SK-N-SH (cell line): ENCODE data around the gene TTC7B. TPM values are rescaled to one million over a fixed set of nuclear protein-coding genes. Genes with fewer than 3 reads are reported as not detected.

Experiments
- CTCF ChIA-PET: fragments of 300-600, 350-600 bp; formaldehyde crosslinking; extraction: SDS; loops from one replicate; lab custom pipeline; 2021; lab: Yijun Ruan, JAX
- POLR2A ChIA-PET: fragments of 350-600 bp; sonication (Branson Sonifier 250); formaldehyde crosslinking; extraction: SDS; loops from one replicate; lab custom pipeline; 2020; ENCODE audit warnings: antibody characterized with exemption, inconsistent platforms; lab: Yijun Ruan, JAX
- DNase-seq: peaks from one replicate; pipeline ENCODE4 v3.0.0; 2012
- H2AFZ ChIP-seq: fragments of 200-600 bp; sonication (generic); 2 replicates; pipeline ENCODE4 v1.8.1; 2016; ENCODE audit warnings: antibody characterized with exemption, mild to moderate bottlenecking, low read depth
- H3F3A ChIP-seq: fragments of 200-600 bp; sonication (generic); replicated peaks from 2 replicates; pipeline ENCODE3; 2016; ENCODE audit warnings: antibody characterized with exemption, mild to moderate bottlenecking; ENCODE audit not compliant: insufficient read depth
- H3K27ac ChIP-seq, 2 experiments: fragments of 200-500 bp in 1 of 2; fragments of 200-600 bp in 1 of 2; sonication (Bioruptor generic) in 1 of 2; sonication (generic), shearing (Covaris generic) in 1 of 2; 2 replicates each; pipeline versions ENCODE4 v1.5.1 to v1.6.1; 2014 to 2016; ENCODE audit warnings: low read depth in 2 of 2, inconsistent platforms in 1 of 2, low read length in 1 of 2, mild to moderate bottlenecking in 1 of 2, mixed read lengths in 1 of 2
- H3K27me3 ChIP-seq: fragments of 200-600 bp; sonication (generic), shearing (Covaris generic); 2 replicates; pipeline ENCODE4 v1.6.1; 2016; ENCODE audit warnings: mixed run types; ENCODE audit not compliant: insufficient read depth
- H3K36me3 ChIP-seq, 2 experiments: fragments of 200-500 bp in 1 of 2; fragments of 200-600 bp in 1 of 2; sonication (Bioruptor generic) in 1 of 2; sonication (generic) in 1 of 2; replicated peaks in 1 of 2; 2 replicates each; pipeline versions ENCODE3 to v1.5.1; 2014 to 2016; ENCODE audit warnings: low read length in 1 of 2, mild to moderate bottlenecking in 1 of 2; ENCODE audit not compliant: insufficient read depth in 2 of 2, control insufficient read depth in 1 of 2
- H3K4me1 ChIP-seq, 2 experiments: fragments of 200-500 bp in 1 of 2; fragments of 200-600 bp in 1 of 2; sonication (Bioruptor generic) in 1 of 2; sonication (generic), shearing (Covaris generic) in 1 of 2; 2 replicates each; pipeline versions ENCODE4 v1.5.1 to v1.6.1; 2014 to 2016; ENCODE audit warnings: low read depth in 1 of 2, low read length in 1 of 2, mixed run types in 1 of 2; ENCODE audit not compliant: insufficient read depth in 2 of 2, control insufficient read depth in 1 of 2
- H3K4me2 ChIP-seq: fragments of 200-600 bp; sonication (generic), shearing (Covaris generic); 2 replicates; pipeline ENCODE4 v1.6.1; 2017; ENCODE audit warnings: mixed run types
- H3K4me3 ChIP-seq, 2 experiments: fragments of 200-500 bp in 1 of 2; fragments of 200-600 bp in 1 of 2; sonication (Bioruptor generic) in 1 of 2; sonication (generic), shearing (Covaris generic) in 1 of 2; 2 replicates each; pipeline versions ENCODE4 v1.5.1 to v1.8.1; 2014 to 2016; ENCODE audit warnings: low read depth in 2 of 2, inconsistent platforms in 1 of 2, low read length in 1 of 2, mild to moderate bottlenecking in 1 of 2, mixed read lengths in 1 of 2, moderate library complexity in 1 of 2
- H3K79me2 ChIP-seq: fragments of 200-600 bp; sonication (generic); 2 replicates; pipeline ENCODE4 v1.8.1; 2017; ENCODE audit warnings: mild to moderate bottlenecking; ENCODE audit not compliant: insufficient read depth
- H3K9ac ChIP-seq: fragments of 200-600 bp; sonication (generic); 2 replicates; pipeline ENCODE4 v1.6.1; 2017; ENCODE audit warnings: mixed run types
- H3K9me2 ChIP-seq: fragments of 200-600 bp; sonication (generic); 2 replicates; pipeline ENCODE4 v1.6.1; 2017; ENCODE audit warnings: mixed run types
- H3K9me3 ChIP-seq: fragments of 200-600 bp; sonication (generic); 2 replicates; pipeline ENCODE4 v1.6.1; 2017; ENCODE audit warnings: mixed run types, mild to moderate bottlenecking, moderate library complexity
- H4K20me1 ChIP-seq: fragments of 200-600 bp; sonication (generic); 2 replicates; pipeline ENCODE4 v1.6.1; 2017; ENCODE audit warnings: mild to moderate bottlenecking, mixed run types; ENCODE audit not compliant: insufficient read depth
- CHD2 ChIP-seq: fragments of 150-350 bp; IDR thresholded peaks from 2 replicates; pipeline ENCODE4 v1.6.1; 2018; ENCODE audit warnings: low read length; ENCODE audit not compliant: partially characterized antibody
- EP300 ChIP-seq, 2 experiments: IDR thresholded peaks; 2 replicates each; pipeline versions ENCODE4 v1.4.0 to v1.6.1; 2012; ENCODE audit warnings: borderline replicate concordance in 1 of 2, low read depth in 1 of 2, low read length in 1 of 2
- FOSL2 ChIP-seq: IDR thresholded peaks from 2 replicates; pipeline ENCODE4 v1.4.0; 2012; ENCODE audit warnings: low read depth, mild to moderate bottlenecking, moderate library complexity, borderline replicate concordance
- IRF3 ChIP-seq: fragments of 150-350 bp; IDR thresholded peaks from 2 replicates; pipeline ENCODE4 v1.6.1; 2016; ENCODE audit warnings: mild to moderate bottlenecking, low read depth, low read length
- MAX ChIP-seq: IDR thresholded peaks from 2 replicates; pipeline ENCODE4 v1.4.0; 2012; ENCODE audit warnings: low read depth
- MEF2A ChIP-seq: IDR thresholded peaks from 2 replicates; pipeline ENCODE4 v1.4.0; 2012; ENCODE audit warnings: low read depth, borderline replicate concordance
- NRF1 ChIP-seq: IDR thresholded peaks from 2 replicates; pipeline ENCODE4 v1.6.1; 2012; ENCODE audit warnings: low read depth, mild to moderate bottlenecking, low read length
- POLR2AphosphoS5 ChIP-seq: IDR thresholded peaks from 2 replicates; pipeline ENCODE4 v1.6.1; 2012; ENCODE audit warnings: low read depth, low read length
- RCOR1 ChIP-seq: fragments of 150-350 bp; IDR thresholded peaks from 2 replicates; pipeline ENCODE4 v1.6.1; 2017; ENCODE audit warnings: antibody characterized with exemption, low read length
- RFX5 ChIP-seq: IDR thresholded peaks from 2 replicates; pipeline ENCODE4 v1.6.1; 2012; ENCODE audit warnings: mild to moderate bottlenecking, improper control_type of control experiment, low read length
- RXRA ChIP-seq: IDR thresholded peaks from 2 replicates; pipeline ENCODE4 v1.4.0; 2012; ENCODE audit warnings: low read depth, mild to moderate bottlenecking, borderline replicate concordance
- YY1 ChIP-seq: IDR thresholded peaks from 2 replicates; pipeline ENCODE4 v1.4.0; 2012; ENCODE audit warnings: low read depth, mild to moderate bottlenecking
- WGBS: methylation state at CpG from one replicate; pipeline ENCODE4 v1.1.6; 2017; ENCODE audit warnings: low lambda C conversion rate; 5-methylcytosine and 5-hydroxymethylcytosine counted together
- polyA plus RNA-seq, 3 experiments: library from polyadenylated mRNA; depleted of rRNA; stranded (reverse); fragments of >200 nt; gene quantifications; 2 replicates each; pipeline ENCODE4 v1.2.3, GENCODE V29; 2012
- TF ChIP-seq, protein P1 (sequence below): fragments of 150-350 bp; IDR thresholded peaks from 2 replicates; pipeline ENCODE4 v1.6.1; 2017; ENCODE audit warnings: antibody characterized with exemption, low read length, low read depth, borderline replicate concordance
- TF ChIP-seq, protein P2 (sequence below): IDR thresholded peaks from 2 replicates; pipeline ENCODE4 v1.6.1; 2012; ENCODE audit warnings: mild to moderate bottlenecking, low read depth, low read length, moderate library complexity
- TF ChIP-seq, protein P3 (sequence below): IDR thresholded peaks from 2 replicates; pipeline ENCODE4 v1.4.0; 2012; ENCODE audit warnings: low read depth, borderline replicate concordance

Gene TTC7B
- polyA plus RNA-seq, 1 of the 3 experiments (the other 2 are of a cell fraction): 43.1 TPM

GRCh38 chr14:90848944-90849731 is 32.9 kb upstream of the TTC7B start:
- WGBS: 86% methylated on average over 17 of the region's 17 CpGs
- CTCF ChIA-PET: interaction anchor here (1.2 to 2.1 kb wide), 2 partner anchors 16 to 322 kb away, joined by 3 to 5 read pairs; no protein-coding TSS in a partner anchor
- DNase-seq: no peak
- POLR2A ChIA-PET: no interaction called here
- no peaks in the 10 kb centered on the region for H3K27me3 ChIP-seq
- no peak overlapping the region for H3K4me2 ChIP-seq
- no peaks in the 10 kb centered on the region for H4K20me1 ChIP-seq
- H2AFZ ChIP-seq: no peak overlapping the region
- H3F3A ChIP-seq: no peaks in the 10 kb centered on the region
- no peak overlapping the region for H3K9ac ChIP-seq
- H3K4me3 ChIP-seq: no peak overlapping the region
- H3K79me2 ChIP-seq: no peaks in the 10 kb centered on the region
- TF ChIP-seq POLR2AphosphoS5: no peak
- TF ChIP-seq, protein P1, sequence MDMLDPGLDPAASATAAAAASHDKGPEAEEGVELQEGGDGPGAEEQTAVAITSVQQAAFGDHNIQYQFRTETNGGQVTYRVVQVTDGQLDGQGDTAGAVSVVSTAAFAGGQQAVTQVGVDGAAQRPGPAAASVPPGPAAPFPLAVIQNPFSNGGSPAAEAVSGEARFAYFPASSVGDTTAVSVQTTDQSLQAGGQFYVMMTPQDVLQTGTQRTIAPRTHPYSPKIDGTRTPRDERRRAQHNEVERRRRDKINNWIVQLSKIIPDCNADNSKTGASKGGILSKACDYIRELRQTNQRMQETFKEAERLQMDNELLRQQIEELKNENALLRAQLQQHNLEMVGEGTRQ: no peak
- no peak for TF ChIP-seq RFX5
- no peak for TF ChIP-seq NRF1
- no peak for TF ChIP-seq RCOR1
- no peak for TF ChIP-seq EP300 (IDR thresholded peaks at IDR 0.05; ENCODE audit: borderline replicate concordance in 1 of 2, low read depth in 1 of 2, low read length in 1 of 2)
- TF ChIP-seq MEF2A: no peak
- TF ChIP-seq CHD2: no peak
- TF ChIP-seq, protein P2, sequence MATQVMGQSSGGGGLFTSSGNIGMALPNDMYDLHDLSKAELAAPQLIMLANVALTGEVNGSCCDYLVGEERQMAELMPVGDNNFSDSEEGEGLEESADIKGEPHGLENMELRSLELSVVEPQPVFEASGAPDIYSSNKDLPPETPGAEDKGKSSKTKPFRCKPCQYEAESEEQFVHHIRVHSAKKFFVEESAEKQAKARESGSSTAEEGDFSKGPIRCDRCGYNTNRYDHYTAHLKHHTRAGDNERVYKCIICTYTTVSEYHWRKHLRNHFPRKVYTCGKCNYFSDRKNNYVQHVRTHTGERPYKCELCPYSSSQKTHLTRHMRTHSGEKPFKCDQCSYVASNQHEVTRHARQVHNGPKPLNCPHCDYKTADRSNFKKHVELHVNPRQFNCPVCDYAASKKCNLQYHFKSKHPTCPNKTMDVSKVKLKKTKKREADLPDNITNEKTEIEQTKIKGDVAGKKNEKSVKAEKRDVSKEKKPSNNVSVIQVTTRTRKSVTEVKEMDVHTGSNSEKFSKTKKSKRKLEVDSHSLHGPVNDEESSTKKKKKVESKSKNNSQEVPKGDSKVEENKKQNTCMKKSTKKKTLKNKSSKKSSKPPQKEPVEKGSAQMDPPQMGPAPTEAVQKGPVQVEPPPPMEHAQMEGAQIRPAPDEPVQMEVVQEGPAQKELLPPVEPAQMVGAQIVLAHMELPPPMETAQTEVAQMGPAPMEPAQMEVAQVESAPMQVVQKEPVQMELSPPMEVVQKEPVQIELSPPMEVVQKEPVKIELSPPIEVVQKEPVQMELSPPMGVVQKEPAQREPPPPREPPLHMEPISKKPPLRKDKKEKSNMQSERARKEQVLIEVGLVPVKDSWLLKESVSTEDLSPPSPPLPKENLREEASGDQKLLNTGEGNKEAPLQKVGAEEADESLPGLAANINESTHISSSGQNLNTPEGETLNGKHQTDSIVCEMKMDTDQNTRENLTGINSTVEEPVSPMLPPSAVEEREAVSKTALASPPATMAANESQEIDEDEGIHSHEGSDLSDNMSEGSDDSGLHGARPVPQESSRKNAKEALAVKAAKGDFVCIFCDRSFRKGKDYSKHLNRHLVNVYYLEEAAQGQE: no peak
- no peak for TF ChIP-seq MAX
- TF ChIP-seq FOSL2: no peak
- TF ChIP-seq, protein P3, sequence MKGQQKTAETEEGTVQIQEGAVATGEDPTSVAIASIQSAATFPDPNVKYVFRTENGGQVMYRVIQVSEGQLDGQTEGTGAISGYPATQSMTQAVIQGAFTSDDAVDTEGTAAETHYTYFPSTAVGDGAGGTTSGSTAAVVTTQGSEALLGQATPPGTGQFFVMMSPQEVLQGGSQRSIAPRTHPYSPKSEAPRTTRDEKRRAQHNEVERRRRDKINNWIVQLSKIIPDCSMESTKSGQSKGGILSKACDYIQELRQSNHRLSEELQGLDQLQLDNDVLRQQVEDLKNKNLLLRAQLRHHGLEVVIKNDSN: no peak
- TF ChIP-seq RXRA: no peak
- no peak for TF ChIP-seq YY1
- TF ChIP-seq IRF3: no peak
- TF ChIP-seq, all 33 proteins: peak for 0
- Histone ChIP-seq H3K9me2 (no peaks in the 10 kb centered on the region), H3K9me3 (no peaks in the 10 kb centered on the region), H3K4me1 (no peaks in the 10 kb centered on the region), H3K36me3 (no peaks in the 10 kb centered on the region), H3K27ac (no peak overlapping the region)
